GM18858 (cell line): ENCODE measurements around the gene DNER.

Source experiments
- ATAC-seq: cut with Tn5 transposase; IDR thresholded peaks from one replicate; pipeline ENCODE4 v1.9.1; 2021; ENCODE audit not compliant: unreplicated experiment

The DNER gene

GRCh38 chr2:229672021-229672420 lies 42.3 kb downstream of the DNER start:
- ATAC-seq, result no peak

- no peak for ATAC-seq
Observed at GRCh38 chr2:229669841-229670240, 44.5 kb downstream of the DNER start.

GRCh38 chr2:229666811-229667210 lies 47.5 kb downstream of the DNER start:
- ATAC-seq, result no peak

- ATAC-seq, result no peak
Observed at GRCh38 chr2:229665158-229665557, 49.2 kb downstream of the DNER start.

DNA sequence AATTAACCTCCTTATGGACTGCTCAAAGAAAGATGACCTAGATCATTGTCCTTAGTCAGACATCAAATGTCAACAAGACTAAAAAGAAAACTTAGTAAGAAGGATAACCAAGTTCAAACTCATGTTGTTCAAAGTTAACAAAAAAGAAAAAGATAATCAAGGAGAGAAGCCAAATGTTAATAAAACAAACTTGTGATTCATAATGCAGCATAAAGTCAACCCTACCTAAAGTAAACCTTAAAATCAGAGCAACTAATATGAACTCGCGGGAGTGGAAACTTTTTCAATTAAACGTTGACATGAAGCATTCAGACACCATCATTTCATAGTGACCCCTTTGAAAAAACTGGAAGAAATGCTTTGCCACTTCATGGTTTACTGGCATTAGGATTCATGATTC lies 52.9 kb downstream of the DNER start:
- ATAC-seq, result no peak

- no peak for ATAC-seq
Observed at GRCh38 chr2:229660951-229661350, 53.4 kb downstream of the DNER start.

DNA sequence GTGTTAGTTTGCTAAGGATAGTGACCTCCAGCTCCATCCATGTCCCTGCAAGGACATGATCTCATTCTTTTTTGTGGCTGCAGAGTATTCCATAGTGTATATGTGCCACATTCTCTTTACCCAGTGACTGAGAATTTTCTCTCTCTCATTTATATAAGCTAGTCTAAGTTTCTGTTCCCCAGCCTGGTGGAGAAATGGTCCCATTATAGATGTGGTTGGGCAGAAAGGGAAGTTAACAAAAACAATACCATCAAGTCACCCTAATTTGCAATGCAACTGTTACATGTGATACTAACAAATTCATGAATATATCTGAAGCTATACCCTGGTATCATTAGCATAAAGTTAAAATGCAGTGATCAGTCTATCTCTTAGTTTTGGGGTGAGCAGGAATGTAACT lies 54.0 kb downstream of the DNER start:
- ATAC-seq, result no peak

GRCh38 chr2:229658004-229658403 lies 56.4 kb downstream of the DNER start:
- no peak for ATAC-seq

- ATAC-seq, result no peak
Observed at GRCh38 chr2:229654437-229654836, 59.9 kb downstream of the DNER start.

DNA sequence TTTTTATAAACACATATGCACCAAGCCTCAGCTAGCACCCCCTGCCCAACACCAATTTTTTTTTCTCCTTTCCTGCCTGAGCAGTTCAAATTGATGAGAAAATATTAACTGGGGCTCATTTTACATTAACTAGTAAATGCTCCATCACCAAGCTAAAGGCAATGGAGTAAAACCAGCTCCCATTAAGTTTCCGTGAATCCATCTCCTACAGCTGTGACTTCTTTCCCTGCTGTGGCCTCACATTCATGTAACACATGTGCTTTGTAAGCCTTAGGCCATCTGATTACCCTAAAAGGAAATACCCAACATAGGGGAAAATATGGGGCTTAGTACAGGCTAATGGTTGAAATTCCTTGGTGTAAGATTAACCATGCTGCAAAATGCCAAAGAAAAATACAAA lies 60.8 kb downstream of the DNER start:
- ATAC-seq, result no peak

- ATAC-seq, result no peak
Observed at GRCh38 chr2:229652796-229653195, 61.6 kb downstream of the DNER start.

DNA sequence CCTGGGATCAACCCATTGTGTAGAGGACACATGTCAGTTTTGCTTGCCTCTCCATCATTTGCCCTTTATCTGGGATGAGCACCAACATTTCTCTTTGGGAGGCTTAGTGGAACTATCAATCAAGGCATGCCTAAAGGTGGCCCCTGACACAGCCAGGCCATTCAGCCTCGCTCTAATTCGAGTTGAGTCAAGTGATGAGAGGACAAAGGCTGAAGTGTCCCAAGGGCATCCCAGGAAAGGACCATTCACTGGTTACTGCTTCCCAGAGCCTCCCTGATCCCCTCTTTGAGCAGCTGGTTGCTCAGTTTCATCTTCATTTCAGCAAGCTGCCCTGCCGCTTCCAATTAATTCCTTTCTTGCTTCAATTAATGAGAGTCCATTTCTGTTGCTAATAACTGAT lies 63.5 kb downstream of the DNER start:
- ATAC-seq, result no peak

- ATAC-seq, result no peak
Observed at GRCh38 chr2:229650059-229650458, 64.3 kb downstream of the DNER start.

DNA sequence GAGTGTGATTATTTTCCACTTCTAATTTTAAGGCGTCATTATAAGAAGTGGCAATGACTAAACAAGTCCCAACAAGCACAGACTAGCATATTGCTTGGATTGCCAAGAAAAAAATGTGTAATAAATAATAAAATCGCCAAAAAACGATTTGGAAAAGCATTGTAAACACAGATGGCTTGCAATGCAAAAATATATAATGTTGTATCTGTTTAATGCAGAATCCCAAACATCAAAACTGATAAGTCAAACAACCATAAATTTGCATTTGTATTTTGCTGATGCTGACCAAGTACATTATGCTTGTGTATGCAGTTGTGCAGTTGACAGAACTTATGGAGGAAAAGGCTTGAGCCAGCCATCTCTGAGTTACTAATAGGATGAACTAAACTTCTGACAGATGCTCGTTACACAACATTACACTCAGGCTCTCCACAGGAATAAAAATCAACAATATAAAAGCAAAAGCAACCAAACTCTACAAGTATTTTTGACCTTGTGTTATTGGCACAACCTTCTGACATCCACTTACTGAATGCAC lies 68.1 kb downstream of the DNER start:
- ATAC-seq, result no peak

GRCh38 chr2:229642371-229642770 lies 72.0 kb downstream of the DNER start:
- no peak for ATAC-seq

- ATAC-seq, result no peak
Observed at GRCh38 chr2:229641676-229642075, 72.7 kb downstream of the DNER start.

- no peak for ATAC-seq
Observed at GRCh38 chr2:229640636-229641035, 73.7 kb downstream of the DNER start.

GRCh38 chr2:229636571-229636970 lies 77.8 kb downstream of the DNER start:
- ATAC-seq, result no peak

DNA sequence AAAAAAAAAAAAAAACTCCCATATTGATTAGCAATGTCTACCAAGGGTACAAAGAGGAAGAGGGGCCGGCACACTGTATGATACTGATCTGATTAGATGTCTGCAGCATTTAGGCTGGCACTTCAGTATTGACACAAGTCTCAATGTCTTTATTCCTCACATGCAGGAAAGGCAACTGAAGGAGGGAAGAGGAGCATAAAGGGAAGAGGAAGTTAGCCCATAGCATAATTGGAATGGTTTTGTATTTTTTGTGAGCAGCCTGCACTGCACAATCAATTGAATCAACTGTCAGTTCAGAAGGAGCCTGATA lies 79.0 kb downstream of the DNER start:
- no peak for ATAC-seq

- no peak for ATAC-seq
Observed at GRCh38 chr2:229634601-229635370, 79.6 kb downstream of the DNER start.

DNA sequence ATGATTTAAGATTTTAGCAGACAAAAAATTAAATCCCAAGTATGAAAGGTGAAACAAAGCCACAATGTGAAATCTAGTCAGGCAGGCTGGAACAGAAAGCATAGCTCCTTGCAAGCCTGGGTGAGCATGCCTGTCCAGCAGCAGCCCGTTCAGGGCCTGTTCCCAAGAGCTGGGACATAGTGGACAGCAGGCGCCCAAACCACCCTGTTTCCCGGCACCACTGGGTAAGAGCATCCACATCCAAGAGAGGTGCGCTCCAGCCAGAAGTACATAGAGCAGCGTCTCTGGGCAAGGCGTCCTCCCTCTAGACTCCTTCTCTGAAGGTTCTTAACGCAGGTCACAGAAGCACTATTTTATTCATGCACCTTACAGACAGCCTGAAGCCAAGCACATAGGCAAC lies 80.8 kb downstream of the DNER start:
- no peak for ATAC-seq

DNA sequence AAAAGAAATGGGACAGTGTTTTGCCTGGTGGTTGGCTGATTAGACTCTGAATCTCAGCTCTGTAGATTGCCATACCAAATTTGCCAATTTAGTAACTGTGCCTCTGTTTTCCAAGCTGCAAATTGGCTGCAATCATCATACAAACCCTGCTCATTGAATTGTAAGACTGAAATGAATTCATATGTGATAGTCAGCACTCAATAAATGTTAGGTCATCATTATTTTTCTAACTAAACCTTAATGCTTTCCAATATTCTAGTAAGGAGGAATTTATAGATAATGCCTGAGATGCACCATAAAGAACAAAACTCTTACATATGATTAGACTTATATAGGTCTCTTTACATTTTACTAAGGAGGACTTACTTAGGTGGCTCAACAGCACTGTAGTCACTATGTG lies 85.3 kb downstream of the DNER start:
- no peak for ATAC-seq

DNA sequence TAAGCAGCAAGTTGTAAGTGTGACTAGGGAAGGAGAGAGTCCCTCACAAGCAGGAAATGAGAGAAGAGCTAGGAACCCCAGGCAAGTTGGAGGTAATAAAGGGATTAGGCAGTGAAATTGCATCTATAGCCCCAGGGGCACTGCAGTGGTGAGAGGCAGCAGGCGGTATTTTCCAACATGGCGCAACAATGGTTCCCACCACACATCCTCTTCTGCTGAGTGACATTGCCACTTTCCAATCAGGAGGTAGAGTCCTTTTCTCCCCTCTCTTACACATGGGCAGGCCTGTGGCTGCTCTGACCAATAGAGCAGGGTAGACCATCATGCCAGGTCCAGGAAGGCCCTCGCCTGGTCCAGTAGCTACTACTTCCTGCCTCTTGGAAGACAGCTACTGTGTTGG lies 86.6 kb downstream of the DNER start:
- ATAC-seq, result no peak
